GM21390 (cell line): ENCODE data around the gene UBAC2.

Source experiments
- ATAC-seq: cut with Tn5 transposase; IDR thresholded peaks from one replicate; pipeline ENCODE4 v1.9.1; 2021; ENCODE audit not compliant: unreplicated experiment

The UBAC2 gene

DNA sequence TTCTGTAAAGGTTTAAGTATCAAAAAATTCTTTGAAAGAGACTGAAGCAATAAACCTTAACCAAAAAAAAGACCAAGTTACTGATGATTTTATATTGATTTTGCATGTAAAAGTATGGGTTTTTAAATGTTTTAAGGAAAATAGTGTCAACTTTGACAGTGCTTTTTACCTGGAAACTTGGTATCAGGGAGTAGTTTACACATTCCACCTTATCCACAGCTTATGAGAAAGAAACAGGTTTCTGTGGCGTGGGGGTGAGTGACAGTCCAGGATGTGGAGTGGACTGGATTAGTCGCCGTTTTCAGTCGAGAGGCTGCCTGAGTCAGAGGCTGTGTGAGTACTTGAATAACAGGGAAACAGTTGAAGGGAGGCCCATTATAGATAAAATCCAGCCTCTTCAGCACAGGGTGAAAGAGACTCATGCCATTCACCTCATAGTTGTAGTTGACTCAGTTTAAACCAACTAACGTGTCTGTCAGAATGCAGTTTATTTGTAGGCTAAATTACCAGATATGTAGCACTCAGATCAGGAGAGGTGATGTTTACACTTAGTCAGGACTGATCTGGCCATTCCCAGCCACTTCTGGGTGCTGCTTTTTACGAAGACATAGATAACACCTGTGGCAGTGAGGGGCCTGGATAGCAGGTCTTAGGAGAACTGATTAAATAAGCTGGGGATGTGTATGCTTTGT, 107.1 kb downstream of the UBAC2 start:
- peak; percentile 37 for ATAC-seq

DNA sequence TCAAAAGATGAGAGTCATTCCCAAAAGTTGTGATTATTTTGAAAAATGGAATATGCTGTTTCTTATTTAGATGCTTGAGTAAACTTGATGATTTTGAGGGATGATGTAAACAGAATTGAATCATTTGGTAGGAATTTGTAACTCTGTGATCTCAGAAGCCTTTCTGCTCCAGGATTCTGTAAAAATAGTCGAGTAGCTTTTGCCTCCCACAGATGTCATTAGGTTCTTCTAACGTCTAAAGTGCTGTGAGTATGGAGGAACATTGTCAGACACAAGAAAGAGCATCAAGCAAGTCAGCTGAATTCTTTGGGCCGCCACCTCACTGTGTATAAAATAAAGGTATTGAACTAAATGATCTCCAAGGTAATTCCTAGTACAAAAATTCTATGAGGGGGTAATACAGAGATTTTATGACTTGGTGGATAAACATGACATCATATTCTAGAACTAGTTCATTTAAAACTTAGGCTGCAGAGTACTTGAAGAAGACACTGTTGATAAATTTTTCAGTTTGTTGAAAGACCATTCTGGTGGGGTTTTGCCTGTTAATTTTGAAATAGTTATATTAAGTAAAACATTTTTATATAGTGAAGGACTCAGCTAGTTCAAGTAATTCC, 107.9 kb downstream of the UBAC2 start:
- no peak for ATAC-seq

DNA sequence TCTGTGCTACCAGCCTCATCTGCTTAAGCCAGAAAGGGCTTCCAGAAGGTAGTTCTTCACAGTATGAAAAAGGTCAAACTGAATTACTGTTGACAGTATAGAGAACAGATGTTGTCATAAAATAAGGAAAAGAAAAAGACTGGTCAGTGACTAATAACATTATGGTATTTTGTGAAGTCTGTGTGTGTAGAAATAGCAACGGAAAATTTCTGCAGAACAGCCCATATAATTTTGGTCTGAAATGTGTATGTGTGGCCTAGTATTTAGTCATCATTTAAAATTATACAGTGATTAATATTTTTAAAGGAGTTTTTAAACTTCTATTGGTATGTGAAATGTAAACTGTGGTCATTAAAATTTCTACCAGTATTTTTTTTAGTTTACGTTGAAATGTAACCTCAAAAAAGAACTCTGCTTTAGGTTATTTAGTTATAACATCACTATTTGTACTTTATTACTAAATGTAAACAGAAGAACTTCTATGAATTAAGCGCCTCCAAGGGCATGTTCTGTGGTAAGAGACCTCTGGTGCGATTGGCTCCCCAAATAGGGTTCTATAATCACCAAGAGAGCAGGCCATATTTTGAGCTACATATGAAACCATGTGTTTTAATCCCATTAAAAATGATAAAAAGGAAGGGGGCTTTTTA, 109.9 kb downstream of the UBAC2 start:
- peak; percentile 41 for ATAC-seq

DNA sequence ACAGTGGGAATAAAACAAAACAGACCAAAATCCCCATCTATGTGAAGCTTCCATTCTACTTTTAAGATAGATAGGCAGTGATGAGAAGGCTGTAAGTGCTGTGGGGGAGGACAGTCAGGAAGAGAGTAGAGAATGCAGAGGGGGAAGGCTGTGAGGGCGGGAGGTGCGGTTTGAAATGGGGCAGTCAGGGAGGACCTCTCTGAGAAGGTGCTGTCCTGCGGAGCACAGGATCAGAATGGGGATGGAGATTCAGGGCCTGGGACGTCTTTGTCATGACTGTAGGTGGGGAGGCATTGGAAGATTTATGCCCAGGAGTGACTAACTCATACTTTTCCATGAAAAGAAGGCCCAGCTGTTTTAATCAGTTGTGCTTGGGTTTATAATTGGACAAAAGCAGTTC, 110.5 kb downstream of the UBAC2 start:
- no peak for ATAC-seq

DNA sequence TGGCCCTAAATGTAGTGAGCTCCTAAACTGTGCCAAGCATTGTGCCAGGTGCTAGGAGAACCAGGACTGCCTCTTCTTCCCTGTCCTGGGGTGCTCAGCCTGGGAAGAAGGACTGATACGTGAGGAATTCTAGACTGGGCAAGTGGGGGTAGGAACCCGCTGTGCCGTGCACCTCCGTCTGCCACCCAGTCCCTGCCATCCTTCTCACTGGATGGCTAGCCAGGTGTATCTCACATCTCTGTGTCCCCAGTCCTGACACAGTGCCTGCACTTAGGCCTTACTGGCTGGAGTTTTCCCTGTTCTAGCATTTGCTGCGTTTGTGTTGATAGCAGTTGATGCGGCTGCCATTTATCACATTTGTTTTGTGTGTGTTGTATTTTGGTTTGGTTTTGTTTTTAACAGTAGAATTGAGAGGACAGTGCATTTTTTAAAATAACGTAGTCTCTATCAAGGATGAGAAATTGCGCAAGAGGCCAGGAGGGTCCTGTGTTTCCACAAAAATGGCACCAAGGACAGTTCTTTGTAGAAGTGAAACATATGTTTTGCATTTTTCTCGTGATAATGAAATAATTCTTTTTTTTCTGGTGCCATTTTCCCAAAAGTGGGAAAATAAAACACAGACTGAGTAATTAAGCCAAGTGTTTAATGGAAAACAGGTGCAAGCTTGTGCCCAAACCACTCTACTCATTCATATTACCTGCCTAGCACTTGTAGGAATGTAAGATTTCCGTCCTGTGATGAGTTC, 111.3 kb downstream of the UBAC2 start:
- no peak for ATAC-seq

DNA sequence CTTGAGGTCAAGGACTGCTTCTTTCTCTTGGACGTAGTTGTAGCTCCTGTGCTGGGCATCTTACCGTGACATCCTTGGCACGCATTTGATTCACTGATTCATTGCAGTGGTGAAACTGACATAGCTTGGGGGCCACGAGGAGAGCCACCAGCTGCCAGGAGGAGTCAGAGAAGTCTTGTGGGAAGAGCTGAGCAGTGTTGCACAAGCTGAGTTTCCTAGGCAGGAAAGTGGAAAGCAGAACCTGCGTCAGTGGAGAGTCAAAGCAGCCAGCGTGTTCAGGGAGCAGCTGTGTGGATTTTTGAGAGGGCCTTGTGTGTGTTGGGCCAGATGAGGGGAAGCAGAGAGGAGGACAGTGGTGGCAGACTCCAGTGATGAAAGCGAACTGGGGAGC, 111.8 kb downstream of the UBAC2 start:
- ATAC-seq: peak; percentile 31

DNA sequence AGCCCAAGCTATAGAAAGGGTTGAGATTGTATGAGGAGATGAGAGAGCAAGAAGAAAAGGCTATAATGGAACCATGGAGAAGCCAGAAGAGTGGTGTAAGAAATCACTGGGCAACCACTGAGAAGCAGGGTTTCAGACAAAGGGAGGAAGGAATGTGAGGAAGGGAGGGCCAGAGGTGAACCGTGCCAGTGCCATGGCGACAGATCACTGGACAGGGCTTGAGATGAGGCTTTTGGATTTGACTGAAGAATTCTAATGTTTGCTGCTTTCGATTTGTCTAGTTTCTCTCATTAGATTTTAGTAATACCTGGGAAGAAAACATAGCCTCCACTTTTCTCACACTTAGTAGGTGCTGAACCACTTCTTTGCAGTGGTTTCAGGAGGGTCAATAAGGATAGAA, 112.8 kb downstream of the UBAC2 start:
- ATAC-seq: no peak

DNA sequence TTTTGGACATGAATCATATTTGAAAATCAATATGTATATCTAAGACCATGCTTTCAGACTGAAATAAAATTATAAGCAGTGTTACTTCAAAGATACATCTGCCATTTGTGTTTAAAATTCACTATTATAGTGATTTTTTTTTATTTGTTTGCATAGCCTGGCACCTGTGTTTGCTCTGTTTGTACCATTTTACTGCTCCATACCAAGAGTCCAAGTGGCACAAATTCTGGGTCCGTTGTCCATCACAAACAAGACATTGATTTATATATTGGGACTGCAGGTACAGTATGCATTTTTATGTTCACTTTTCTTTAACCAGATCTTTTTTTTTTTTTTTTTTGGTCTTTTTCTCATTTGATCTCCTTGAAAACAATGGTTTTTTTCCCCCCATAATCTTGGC, 113.3 kb downstream of the UBAC2 start:
- no peak for ATAC-seq

DNA sequence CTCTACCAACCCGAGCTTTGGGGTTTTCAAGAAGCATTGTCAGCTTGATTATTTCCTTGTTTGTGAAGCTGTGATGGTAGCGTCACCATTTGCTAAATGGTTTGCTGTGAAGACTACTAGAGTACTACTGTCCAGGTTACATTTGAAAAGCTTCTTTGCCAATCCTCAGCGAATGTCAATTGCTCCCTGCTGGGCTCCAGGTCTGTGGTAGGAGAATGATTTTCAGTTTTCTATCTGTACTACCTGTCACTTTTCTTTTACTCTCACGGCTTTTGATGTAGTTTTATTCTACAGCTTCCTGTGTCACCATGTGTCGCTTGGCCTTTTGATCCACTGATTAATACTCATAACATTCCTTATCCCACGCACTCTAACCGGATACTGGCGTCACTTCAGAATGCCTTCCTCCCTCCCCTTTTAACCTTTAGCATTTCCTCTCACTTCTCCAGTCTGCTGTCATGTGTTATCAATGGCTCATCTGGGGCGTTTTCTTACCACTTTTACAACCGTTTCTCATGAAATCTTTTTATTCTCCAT, 114.1 kb downstream of the UBAC2 start:
- no peak for ATAC-seq

DNA sequence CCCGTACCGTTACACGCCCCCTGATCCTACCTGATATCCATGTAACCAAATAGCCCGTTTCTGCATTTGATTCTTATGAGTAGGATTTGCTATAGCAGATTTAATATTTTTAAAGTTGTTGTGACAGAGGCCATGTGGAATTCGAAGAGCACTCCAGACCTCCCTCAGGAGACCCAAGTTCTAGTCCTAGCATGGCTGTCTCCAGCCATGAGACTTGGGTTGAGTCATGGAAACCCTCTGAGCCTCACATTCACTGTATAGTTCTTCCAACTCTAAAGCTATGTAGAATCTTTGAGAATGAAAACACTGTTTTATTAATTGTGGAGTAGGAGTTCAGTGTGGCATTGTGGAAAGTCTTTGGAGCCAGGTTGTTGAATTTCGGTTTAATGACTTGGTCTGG, 114.5 kb downstream of the UBAC2 start:
- ATAC-seq: no peak

DNA sequence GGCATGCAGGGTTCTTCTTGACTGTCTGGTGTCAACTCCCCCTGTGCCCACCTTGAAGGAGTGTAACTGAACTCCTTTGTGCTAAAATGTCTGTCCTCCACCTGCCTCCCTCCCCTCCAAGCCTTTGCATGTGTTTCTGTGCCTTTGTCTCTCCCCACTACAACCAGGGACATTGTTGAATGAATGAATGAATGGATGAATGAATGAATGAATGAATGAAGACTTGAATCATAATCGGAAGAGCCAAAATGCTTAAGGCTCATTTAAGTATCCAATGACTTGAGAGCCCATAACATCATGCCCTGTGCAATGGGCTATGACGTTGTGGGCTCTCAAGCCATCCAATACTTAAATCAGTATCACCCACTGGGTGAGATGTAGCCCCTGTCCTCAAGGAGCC, 115.6 kb downstream of the UBAC2 start:
- no peak for ATAC-seq

DNA sequence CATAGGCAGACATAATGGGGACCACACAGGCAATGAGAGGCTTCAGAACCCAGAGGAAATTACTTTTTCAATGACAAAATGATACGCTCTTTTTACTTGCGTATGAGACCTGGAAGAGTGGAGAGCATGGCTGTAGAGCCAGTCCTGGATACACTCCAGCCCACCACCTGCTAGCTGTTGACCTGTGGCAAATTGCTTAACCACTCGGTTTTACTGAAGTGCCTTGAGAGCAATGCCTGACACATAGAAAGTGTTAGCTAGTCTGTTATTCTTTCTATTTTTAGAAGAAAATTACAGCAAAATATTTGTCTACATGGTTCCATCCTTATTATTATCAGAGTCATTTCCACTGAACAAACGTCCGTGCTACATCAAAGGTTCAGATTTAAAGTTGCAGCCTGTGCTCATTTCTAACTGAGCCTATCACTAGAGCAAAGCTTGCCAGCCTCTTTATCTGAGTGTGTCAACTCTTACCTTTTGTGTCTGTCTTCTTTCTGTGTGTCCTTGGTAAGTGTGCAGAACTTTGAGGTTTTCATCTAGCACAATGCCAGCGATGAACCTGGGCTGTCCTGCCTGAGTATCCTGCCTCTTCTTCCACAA, 116.1 kb downstream of the UBAC2 start:
- ATAC-seq: no peak

DNA sequence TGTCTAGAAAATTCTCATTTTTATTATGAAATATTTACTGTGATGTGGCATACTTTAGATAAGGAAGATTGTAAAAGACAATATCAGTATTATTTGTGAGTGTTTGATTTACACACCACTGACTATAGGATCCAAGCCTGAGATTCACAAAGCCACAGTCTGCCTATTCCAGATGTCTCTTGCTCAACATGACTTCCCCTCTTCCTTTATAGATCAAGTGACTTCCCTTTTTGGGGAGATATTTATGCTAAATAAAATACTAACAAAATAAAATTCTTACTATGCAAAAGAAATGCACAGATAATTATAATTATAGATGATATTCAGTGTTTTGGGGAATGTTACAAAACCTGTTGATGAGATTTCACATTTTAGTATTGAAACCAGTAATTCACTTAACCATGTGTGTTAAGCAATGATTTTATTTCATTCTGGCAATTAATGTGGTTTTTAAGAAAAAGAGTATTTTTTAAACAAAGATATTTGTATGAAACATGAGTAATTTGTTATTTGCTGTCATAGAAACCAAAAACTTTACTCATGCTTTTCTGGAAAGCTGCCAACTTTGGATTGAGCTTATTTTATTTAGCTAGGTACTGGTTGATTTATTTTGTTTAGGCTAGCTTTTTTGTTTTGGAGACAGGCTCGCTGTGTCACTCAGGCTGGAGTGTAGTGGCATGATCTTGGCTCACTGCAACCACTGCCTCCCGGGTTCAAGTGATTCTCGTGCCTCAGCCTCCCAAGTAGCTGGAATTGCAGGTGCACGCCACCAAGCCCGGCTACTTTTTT, 120.2 kb downstream of the UBAC2 start:
- ATAC-seq: no peak

DNA sequence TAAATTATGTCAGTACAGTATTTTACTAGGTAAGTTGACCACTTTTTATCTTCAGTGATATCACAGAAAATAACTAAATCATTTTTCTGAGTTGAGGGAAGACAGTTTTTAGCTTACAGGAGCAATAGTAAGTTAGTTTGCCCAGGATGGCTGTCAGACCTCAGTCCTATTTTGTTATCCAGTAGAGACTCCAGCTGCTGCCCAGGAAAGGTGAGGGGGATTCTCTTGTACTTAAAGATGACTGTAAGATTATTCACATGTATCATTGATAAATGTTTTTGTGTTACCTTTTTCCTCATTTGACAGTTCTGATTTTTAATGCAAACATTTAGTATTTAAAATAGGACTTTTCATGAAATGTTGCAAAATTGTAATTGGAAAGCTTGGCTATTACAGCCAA, 121.1 kb downstream of the UBAC2 start:
- no peak for ATAC-seq

DNA sequence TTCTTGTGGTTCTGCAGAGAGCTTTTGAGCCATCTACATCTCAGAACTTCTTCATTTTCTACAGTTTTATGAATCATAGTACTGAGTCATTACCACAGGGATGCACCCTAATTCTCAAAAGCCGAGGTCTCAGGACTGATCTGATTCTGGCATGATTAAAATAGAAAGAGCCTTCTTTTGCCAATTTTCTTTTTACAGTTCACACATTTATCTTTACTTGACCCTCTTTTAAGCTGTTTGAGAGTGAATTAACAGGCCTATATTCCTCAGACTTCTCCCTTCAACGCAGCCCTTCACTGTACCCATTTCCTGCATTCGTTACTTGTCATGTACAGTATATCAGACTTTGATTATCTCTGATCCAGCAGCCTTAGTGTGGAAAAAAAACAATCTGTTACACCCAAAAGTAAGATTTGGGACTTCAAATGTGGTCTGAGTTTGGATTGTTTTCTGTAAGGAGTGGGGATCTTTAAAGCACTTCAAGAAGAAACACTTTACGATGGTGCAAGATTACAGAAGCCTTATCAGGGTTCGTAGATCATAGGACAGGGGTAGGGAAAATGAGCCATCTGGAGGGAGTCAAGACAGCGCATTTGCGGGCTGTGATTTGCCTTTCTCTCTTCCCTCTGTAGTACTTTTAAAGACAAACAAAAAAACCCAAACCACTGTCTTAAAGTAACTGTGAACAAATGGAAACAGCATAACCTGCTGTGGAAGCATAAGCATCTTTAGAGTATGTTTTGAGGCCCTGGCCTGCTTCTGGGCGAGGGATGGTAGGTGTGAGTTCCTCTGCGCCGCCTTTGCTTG, 121.8 kb downstream of the UBAC2 start:
- peak; percentile 76 for ATAC-seq

DNA sequence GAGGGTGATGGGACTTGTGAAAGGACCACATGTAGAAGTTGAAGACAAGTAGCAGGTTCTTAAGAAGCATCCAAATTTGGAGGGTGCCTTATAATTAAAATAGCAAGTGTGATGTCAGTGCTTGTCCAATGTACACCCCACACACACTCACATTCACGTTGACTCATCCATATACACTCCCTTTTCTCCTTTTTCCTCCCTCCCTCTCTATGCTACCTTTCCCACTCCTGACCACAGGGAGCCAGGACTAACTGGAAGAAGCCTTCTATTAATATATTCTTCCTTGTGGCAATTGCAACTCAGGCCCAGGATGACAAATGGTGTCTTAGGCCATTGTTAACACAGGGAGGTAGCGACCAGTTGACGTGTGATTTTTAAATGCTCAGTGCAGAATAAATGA, 122.8 kb downstream of the UBAC2 start:
- ATAC-seq: no peak

DNA sequence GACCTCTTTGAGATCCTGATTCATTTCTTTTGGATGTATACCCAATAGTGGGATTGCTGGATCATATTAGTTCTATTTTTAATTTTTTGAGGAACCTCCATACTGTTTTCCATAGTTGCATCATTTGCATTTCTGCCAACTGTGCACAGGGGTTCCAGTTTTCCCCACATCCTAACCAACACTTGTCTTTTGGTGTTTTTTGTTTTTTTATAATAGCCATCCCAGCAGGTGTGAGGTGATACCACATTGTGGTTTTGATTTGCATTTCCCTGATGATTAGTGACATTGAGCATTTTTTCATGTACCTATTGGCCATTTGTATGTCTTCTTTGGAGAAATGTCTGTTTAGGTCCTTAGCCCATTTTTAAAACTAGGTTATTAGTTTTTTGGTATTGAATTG, 125.4 kb downstream of the UBAC2 start:
- ATAC-seq: no peak

DNA sequence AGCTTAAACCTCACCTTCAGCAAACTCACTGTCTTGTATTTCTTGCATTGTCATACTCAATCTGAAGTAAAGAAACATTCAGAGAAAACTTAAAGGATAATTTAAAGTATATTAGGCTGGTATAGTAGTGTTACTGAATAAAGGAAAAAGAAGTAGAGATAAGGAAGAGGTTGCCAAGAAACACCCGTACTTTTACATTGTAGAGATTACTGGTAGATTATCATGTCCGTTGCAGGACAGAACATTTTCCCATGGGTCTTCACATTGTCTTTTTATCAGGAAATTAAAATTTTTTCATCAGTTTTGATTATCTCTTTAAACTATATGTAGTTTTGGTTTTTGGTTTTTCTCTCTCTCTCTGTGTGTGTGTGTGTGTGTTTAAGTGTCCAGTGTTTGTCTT, 126.5 kb downstream of the UBAC2 start:
- ATAC-seq: no peak

DNA sequence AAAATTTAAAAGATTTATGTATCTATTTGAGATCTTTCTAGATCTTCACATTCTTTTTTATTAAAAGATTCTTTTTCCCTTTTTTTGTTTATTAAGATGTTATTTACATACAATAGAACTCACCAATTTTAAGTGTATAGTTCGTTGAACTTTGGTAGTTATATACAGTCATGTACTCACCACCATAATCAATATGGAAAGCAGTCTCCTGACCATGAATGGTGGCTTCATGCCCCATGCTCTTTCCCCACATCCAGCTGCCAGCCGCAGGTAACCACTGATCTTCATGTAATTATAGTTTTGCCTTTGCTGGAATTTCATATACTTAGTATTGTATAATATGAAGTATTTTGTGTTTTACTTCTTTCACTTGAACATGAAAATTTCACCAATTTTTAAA, 127.1 kb downstream of the UBAC2 start:
- no peak for ATAC-seq

DNA sequence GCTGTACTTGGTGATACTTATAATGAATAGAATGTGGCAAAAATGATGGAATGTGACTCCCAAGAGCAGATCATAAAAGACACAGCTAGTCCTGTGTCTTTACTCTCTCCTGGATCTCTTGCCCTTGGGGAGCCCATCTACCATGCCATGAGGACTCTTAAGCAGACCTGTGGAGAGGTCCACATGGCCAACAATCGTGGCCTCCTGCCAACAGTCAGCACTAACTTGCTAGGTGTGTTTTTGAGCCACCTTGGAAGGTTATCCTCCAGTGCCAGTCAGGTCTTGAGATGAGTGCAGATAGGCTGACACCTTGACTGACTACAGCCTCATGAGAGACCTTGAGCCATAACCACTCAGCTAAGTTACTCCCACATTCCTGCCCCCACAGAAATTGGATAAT, 128.8 kb downstream of the UBAC2 start:
- no peak for ATAC-seq
